NCI-H1092 (cell line): ENCODE results near the gene B3GNT3.
"Not testable (repeated sequence)": the region's sequence is repeated elsewhere in the genome, so short reads cannot be mapped to it uniquely, and the experiment has no call there.

Experiments used
- DNase-seq: peaks from one replicate; lab custom pipeline; 2025; lab: John Stamatoyannopoulos, UW

The B3GNT3 gene

GRCh38 chr19:17796838-17797423, 2.0 kb downstream of the B3GNT3 start:
- DNase-seq = no peak

DNA sequence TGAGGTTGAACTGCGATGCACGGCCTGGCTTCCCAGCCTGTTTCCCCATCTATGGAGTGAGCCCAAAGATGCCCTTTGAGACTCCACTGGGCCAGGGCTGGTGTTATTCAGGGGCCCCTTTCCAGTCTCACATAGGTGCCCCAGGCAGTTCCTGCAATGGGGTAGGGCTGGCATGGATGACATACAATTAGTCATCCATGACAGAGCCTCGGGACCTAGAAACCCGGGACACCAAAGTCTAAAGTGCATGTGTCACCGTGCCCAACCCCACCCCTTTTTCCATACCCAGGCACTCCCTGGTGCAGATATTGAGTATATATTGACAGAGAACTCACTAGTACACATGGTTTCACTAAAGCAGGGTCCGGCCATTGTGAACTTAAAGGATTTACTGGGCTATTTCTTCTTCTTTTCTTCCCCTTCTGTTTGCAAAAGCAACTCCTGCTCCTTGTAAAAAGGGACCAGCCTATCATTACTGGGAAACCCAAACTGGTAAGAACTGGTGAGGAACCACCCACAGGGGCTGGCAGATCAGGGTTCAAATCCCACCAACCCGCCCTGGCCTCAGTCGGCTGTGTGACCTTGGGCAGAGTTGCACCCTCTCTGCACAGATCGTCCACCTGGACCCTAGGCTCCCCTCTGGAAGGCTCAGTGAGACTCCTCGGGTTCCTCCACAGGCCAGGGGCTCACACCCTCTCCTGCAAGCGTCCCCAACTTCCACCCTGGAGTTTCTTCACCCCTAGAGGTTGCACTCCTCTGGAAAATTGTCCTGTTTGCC, 2.7 kb downstream of the B3GNT3 start:
- DNase-seq = no peak

DNA sequence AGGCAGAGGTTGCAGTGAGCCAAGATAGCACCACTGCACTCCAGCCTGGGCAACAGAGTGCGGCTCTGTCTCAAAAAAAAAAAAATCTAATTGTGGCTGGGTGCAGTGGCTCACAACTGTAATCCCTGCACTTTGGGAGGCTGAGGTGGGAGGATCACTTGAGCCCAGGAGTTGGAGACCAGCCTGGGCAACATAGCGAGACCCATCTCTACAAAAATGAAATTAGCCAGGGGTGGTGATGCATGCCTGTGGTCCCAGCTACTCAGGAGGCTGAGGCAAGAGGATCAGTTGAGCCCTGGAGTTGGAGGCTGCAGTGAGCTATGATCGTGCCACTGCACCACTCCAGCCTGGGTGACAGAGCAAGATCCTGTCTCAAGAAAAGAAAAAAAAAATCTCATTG, 3.7 kb downstream of the B3GNT3 start:
- DNase-seq = not testable (repeated sequence)

DNA sequence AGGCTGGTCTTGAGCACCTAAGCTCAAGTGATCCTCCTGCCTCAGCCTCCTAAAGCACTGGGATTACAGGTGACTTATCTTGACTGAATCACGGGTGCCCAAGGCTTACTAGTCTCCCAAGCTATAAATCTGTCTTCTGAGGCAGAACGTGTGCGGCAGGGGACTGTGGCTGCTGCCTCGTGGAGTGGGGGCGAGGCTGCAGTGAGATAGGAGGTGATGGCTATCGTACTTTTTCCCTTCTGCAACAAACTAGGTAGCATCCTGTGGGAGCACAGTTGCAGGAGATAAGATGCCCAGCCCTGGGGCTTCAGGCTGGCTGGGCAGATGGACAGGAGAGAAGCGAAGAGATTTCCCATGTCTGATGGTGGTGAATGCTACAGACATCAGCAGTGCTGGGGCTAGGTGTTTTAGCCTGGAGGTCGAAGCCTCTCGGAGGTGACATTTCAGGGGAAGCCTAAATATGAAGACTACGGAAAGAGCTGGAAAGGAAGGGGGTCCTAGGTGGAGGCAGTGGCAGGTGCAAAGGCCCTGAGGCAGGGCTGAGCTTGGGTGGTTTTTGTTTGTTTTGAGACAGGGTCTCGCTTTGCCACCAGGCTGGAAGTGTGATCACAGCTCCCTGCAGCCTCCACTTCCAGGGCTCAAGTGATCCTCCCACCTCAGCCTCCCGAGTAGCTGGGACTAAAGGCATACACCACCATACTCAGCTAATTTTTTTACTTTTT, 7.4 kb downstream of the B3GNT3 start:
- DNase-seq = no peak

- DNase-seq = no peak
Observed at GRCh38 chr19:17803264-17803896, 8.4 kb downstream of the B3GNT3 start.

DNA sequence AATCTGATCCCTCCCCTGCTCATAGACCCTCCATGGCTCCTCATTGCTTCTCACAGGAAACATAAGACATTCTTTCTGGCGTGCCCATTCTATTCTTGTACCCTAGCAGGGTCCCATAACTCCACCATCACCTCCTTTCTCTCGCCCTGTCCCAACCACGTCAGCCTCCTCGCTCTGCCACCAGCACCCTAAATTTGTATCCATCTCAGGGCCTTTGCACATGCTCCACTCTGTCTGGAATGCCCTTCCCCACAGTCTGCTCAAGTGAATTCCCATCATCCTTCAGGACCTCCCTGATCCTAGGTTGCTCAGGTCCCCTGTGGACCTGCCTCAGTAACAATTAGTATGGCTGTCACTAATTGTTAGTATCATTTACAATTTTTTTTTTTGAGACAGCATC, 10.5 kb downstream of the B3GNT3 start:
- no peak for DNase-seq

GRCh38 chr19:17806945-17807344, 12.0 kb downstream of the B3GNT3 start:
- no peak for DNase-seq

GRCh38 chr19:17807731-17808316, 12.9 kb downstream of the B3GNT3 start:
- DNase-seq = no peak

DNA sequence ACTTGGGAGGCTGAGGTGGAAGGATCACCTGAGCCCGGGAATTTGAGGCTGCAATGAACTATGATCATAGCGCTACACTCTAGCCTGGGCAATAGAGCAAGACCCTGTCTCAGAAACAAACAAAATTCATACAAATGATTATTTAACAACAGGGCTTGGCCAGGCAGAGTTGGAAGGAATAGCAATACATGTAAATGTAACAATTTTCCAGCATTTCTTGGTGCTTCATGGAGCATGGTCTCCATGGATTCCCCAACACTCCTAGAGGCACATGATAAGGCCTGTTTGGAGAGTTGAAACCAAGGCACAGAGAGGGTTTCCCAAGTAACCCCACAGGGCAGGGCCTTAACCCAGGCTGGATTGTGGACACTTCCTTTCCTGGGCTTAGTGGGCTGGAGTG, 16.2 kb downstream of the B3GNT3 start:
- no peak for DNase-seq

DNA sequence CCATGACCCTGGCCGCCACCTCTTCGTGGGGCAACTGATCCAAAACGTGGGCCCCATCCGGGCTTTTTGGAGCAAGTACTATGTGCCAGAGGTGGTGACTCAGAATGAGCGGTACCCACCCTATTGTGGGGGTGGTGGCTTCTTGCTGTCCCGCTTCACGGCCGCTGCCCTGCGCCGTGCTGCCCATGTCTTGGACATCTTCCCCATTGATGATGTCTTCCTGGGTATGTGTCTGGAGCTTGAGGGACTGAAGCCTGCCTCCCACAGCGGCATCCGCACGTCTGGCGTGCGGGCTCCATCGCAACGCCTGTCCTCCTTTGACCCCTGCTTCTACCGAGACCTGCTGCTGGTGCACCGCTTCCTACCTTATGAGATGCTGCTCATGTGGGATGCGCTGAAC, 16.7 kb downstream of the B3GNT3 start:
- no peak for DNase-seq

DNA sequence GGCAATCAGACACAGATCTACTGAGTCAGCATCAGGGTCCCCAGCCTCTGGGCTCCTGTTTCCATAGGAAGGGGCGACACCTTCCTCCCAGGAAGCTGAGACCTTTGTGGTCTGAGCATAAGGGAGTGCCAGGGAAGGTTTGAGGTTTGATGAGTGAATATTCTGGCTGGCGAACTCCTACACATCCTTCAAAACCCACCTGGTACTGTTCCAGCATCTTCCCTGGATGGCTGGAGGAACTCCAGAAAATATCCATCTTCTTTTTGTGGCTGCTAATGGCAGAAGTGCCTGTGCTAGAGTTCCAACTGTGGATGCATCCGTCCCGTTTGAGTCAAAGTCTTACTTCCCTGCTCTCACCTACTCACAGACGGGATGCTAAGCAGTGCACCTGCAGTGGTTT, 17.2 kb downstream of the B3GNT3 start:
- no peak for DNase-seq

GRCh38 chr19:17817668-17818363, 22.9 kb downstream of the B3GNT3 start:
- no peak for DNase-seq

DNA sequence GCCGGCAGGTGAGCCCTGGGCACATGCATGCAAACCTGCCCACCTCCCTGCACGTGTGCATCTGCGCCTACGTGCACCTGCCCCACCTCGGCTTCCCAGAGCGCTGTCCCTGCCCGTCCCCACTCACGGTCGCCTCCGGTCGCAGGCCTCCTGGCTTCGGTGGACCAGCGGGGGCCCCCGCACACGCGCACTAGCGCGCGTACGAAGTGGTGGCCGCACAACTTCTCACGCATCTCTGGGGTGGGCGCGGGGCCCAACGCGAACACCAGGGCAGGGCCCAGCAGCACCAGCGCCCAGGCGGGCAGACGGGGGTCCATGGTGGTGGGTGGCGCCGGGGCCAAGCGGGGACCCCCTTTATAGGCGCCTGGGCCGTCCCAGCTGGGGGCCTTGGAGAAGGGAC, 26.3 kb downstream of the B3GNT3 start, which contains the start of gene INSL3:
Gene INSL3, minus strand, starts transcription at position 330 of the 400 bp plus-strand sequence. Its CDS starts 13 bp downstream, at position 317.
- DNase-seq = no peak

- DNase-seq = no peak
Observed at GRCh38 chr19:17824339-17824738, 29.4 kb downstream of the B3GNT3 start.

DNA sequence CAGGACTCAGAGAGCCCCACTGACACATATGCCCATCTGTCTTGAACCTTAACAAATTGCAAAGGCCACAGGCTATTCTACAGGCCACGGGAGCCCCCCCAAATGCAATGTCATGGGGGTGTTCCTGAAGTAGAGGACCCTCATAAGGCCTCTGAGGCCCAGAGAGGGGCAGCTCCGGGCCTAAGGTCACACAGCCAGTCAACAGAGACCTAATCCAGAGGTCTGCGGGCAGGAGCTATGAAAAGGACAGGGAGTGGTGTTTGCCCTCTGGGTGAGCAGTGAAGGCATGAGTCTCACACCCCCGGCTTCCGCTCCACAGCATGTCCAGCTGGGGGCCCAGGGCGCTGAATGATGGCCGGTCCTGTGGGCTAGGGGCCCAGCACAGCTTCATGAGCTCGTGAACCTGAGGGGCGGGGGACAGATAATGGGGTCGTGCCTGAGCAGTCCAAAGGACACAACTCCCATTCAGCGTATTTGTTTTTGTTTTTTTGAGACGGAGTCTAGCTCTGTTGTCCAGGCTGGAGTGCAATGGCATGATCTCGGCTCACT, 31.6 kb downstream of the B3GNT3 start:
- no peak for DNase-seq

DNA sequence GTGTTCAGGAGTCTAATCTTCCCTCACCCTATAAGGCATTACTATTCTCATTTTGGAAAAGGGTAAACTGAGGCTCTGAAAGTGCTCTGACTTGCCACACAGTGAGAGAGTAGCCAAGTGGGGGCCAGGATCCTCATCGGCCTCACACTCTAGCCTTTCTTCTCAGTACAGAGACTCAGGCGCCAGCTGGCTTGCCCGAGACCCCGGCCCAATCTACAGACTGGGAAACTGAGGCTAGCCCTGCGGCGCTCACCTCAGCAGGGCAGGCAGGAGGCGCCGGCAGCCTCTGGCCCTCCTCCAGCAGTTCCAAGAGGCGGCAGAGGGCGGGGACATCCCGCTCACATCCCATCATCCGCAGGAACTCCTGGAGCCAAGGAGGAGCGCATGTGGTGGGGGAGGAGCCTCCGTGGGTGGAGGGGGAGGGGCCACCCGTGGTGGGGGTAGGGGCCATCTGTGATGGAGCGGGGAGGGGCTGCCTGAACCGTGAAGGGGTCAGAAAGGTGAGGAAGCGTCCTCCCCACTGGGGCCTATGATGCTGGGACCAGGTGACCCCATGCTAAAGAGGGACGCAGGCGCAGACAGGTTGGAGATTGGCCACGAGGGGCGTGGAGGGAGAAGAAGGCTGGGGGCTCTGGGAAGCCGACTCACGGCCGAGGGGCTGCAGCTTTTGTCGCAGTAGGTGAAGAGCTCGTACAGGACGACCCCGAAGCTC, 35.1 kb downstream of the B3GNT3 start:
- DNase-seq = peak; percentile 9

- peak; percentile 60 for DNase-seq
Observed at GRCh38 chr19:17830567-17831418, 35.9 kb downstream of the B3GNT3 start.

GRCh38 chr19:17831419-17831888, 36.5 kb downstream of the B3GNT3 start:
- DNase-seq = no peak

DNA sequence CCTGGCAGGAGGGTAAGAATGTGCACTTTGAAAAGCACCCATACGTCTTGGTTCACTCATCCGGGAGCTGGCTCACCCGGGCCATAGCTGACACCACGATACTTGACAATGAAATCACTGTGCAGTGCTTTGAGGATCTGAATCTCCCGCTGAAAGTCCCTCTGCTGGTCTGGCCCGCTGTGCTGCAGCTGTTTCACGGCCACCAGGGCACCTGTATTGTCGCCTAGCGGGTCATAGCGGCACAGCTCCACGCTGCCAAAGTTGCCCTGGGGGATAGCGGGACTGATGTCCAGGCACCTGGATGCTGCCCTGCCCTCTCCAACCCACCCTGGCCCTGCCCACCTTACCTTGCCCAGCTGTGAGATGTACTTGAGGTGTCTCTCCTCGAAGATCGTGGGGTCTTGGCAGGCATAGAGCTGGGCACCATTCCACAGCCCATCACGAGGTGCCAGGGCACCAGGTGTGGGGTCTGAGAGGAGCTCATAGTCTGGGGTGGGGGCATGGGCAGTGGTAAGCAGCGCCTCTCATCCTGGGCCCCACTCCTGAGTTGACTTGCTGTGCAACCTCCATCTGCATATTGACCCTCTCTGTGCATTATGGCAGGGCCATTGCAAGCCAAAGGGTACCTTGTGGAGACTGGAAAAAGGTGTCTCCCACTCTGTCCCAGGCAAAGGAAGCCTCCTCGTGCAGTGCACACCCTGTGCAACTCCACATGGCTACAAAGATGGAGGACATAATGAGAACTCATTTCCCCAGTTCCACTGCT, 37.7 kb downstream of the B3GNT3 start:
- DNase-seq = no peak
